HEK293T (cell line): ENCODE measurements around the gene SF3B2.

Experiments
- CTCF ChIA-PET: fragments of 350-600 bp; formaldehyde crosslinking; extraction: SDS; loops from one replicate; lab custom pipeline; 2021; ENCODE audit warnings: antibody characterized with exemption, inconsistent platforms; lab: Yijun Ruan, JAX
- POLR2A ChIA-PET: fragments of 350-600 bp; formaldehyde crosslinking; extraction: SDS; loops from one replicate; lab custom pipeline; 2020; ENCODE audit warnings: antibody characterized with exemption, inconsistent platforms; lab: Yijun Ruan, JAX
- DNase-seq: peaks from one replicate; pipeline ENCODE4 v3.0.0; 2012; ENCODE audit warnings: mixed read lengths; ENCODE audit errors: extremely low spot score
- ARNT ChIP-seq: fragments of 450-650 bp; IDR thresholded peaks from 2 replicates; pipeline ENCODE4 v1.6.1; 2017; ENCODE audit warnings: mild to moderate bottlenecking
- BHLHE40 ChIP-seq: fragments of 450-650 bp; IDR thresholded peaks from 2 replicates; pipeline ENCODE4 v1.6.1; 2016; ENCODE audit warnings: mild to moderate bottlenecking, moderate library complexity, borderline replicate concordance
- CTBP1 ChIP-seq: fragments of 450-650 bp; IDR thresholded peaks from 2 replicates; pipeline ENCODE4 v1.6.1; 2016; ENCODE audit warnings: borderline replicate concordance
- ELF4 ChIP-seq: fragments of 450-650 bp; IDR thresholded peaks from 2 replicates; pipeline ENCODE4 v1.6.1; 2017; ENCODE audit warnings: antibody characterized with exemption
- FOXA1 ChIP-seq: fragments of 450-650 bp; IDR thresholded peaks from 2 replicates; pipeline ENCODE4 v1.6.1; 2016; ENCODE audit warnings: mild to moderate bottlenecking
- FOXK2 ChIP-seq: fragments of 450-650 bp; IDR thresholded peaks from 2 replicates; pipeline ENCODE4 v1.6.1; 2016; ENCODE audit warnings: mild to moderate bottlenecking
- FOXM1 ChIP-seq: fragments of 450-650 bp; IDR thresholded peaks from 2 replicates; pipeline ENCODE4 v1.6.1; 2017; ENCODE audit warnings: mild to moderate bottlenecking, borderline replicate concordance
- HDGF ChIP-seq: fragments of 450-650 bp; IDR thresholded peaks from 2 replicates; pipeline ENCODE4 v1.6.1; 2017; ENCODE audit warnings: antibody characterized with exemption, borderline replicate concordance
- L3MBTL2 ChIP-seq: fragments of 450-650 bp; conservative IDR thresholded peaks from 2 replicates; pipeline ENCODE4 v1.6.1; 2016; ENCODE audit warnings: mild to moderate bottlenecking
- LEF1 ChIP-seq: fragments of 450-650 bp; IDR thresholded peaks from 2 replicates; pipeline ENCODE4 v1.6.1; 2017; ENCODE audit warnings: mild to moderate bottlenecking, borderline replicate concordance
- NFRKB ChIP-seq: fragments of 450-650 bp; IDR thresholded peaks from 2 replicates; pipeline ENCODE4 v1.6.1; 2016; ENCODE audit warnings: mild to moderate bottlenecking, moderate library complexity
- SP1 ChIP-seq: fragments of 450-650 bp; IDR thresholded peaks from 2 replicates; pipeline ENCODE4 v1.6.1; 2017
- SUZ12 ChIP-seq: fragments of 450-650 bp; IDR thresholded peaks from 2 replicates; pipeline ENCODE4 v1.6.1; 2016; ENCODE audit warnings: mild to moderate bottlenecking
- TARDBP ChIP-seq: fragments of 450-650 bp; IDR thresholded peaks from 2 replicates; pipeline ENCODE4 v1.6.1; 2016
- ZNF384 ChIP-seq: fragments of 450-650 bp; IDR thresholded peaks from 2 replicates; pipeline ENCODE4 v1.6.1; 2016
- TF ChIP-seq, protein P1 (sequence below): fragments of 450-650 bp; IDR thresholded peaks from 2 replicates; pipeline ENCODE4 v1.6.1; 2016

SF3B2 gene

GRCh38 chr11:66015454-66015881 lies 36.7 kb upstream of the SF3B2 start:
- POLR2A ChIA-PET = interaction anchor here (1.4 kb wide), 1 partner anchor 125 kb away, joined by 3 read pairs; the partner anchor contains the start of gene CCDC85B
- TF ChIP-seq ELF4 = no peak
- CTCF ChIA-PET = no interaction called here
- no peak for DNase-seq

DNA sequence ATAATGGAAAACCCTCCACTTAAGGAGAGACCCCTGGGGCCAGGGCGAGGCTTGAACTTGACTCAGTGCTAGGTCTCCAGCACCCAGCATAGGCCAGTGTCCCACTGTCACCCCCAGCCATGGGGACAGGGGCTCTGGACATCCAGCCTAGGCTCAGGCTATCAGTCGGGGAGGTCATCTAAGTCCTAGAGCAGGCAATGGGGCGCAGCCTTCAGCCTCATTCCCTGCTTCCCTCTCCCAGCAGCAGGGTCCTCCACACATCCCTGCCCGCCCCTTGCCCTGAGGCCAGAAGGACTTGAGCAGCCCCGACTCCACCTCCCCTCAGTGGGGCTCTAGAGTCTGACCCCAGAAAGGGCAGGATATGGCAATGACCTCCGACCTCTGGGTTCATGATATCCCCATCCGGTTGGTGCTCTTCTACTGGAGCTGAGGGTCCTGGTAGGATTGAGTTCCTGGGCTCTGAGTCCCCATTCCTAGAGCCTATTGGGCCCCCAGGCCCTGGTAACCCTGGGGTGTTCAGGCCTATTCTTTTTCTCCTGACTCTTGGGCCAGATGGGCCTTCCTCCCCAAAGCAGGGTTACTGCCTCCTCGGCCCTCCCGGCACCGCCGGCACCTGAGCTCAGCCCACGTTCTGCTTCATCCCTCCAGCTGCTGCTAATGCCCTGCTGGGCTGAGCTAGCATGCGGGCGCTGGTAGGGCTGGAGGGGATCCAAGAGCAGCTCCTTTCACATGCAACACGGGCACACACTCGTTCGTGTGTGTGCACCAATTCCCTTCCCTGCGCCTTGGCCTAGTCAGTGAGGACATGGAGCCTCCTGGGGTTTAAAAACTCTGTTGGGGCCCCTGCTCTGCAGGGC lies 36.0 kb upstream of the SF3B2 start:
- DNase-seq = no peak
- ChIA-PET POLR2A (interaction anchor here (0.7 to 1.4 kb wide), 2 partner anchors 36 to 125 kb away, joined by 3 read pairs; partner anchors contain the start of genes CCDC85B and SF3B2), CTCF (no interaction called here)
- no peak for TF ChIP-seq ARNT
- TF ChIP-seq, protein P1, sequence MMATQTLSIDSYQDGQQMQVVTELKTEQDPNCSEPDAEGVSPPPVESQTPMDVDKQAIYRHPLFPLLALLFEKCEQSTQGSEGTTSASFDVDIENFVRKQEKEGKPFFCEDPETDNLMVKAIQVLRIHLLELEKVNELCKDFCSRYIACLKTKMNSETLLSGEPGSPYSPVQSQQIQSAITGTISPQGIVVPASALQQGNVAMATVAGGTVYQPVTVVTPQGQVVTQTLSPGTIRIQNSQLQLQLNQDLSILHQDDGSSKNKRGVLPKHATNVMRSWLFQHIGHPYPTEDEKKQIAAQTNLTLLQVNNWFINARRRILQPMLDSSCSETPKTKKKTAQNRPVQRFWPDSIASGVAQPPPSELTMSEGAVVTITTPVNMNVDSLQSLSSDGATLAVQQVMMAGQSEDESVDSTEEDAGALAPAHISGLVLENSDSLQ = no peak
- no peak for TF ChIP-seq ZNF384
- no peak for TF ChIP-seq LEF1
- TF ChIP-seq CTBP1 = no peak
- no peak for TF ChIP-seq ELF4
- TF ChIP-seq TARDBP = no peak
- no peak for TF ChIP-seq FOXM1
- TF ChIP-seq HDGF = no peak
- no peak for TF ChIP-seq BHLHE40
- TF ChIP-seq FOXA1 = no peak
- TF ChIP-seq FOXK2 = no peak
- TF ChIP-seq SUZ12 = no peak
- no peak for TF ChIP-seq SP1
- no peak for TF ChIP-seq NFRKB
- TF ChIP-seq L3MBTL2 = no peak

DNA sequence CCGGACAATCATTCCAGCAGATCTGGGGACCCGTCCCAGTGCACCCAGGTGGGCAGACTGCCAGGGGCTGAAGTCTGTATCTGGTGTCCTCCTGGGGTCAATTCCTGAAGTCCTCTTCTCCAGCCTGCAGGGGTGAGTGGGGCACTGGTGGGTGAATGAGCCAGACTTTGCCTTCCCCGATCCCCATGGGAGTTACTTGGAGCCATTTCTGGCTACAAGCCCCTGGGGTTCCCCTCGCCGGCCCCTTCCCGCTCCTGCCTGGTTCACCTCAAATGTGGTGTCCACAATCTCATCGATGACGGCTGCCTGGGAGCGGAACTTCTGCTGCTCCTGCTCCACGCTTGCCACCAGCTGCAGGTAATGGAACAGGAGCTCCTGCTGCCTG lies 35.4 kb upstream of the SF3B2 start:
- no peak for DNase-seq
- CTCF ChIA-PET = no interaction called here
- TF ChIP-seq NFRKB (no peak), HDGF (no peak), SP1 (no peak), L3MBTL2 (no peak), TARDBP (no peak)
- TF ChIP-seq, protein P1 = no peak
- POLR2A ChIA-PET = interaction anchor here (0.7 kb wide), 1 partner anchor 35 kb away, joined by 3 read pairs; the partner anchor contains the start of gene SF3B2

- DNase-seq = no peak
- TF ChIP-seq SUZ12 = no peak
- TF ChIP-seq NFRKB = no peak
- no peak for TF ChIP-seq LEF1
- TF ChIP-seq FOXM1 = no peak
- no peak for TF ChIP-seq L3MBTL2
- TF ChIP-seq HDGF = no peak
- TF ChIP-seq ELF4 = no peak
- no peak for TF ChIP-seq BHLHE40
- no peak for TF ChIP-seq FOXA1
- no peak for TF ChIP-seq ZNF384
- TF ChIP-seq FOXK2 = no peak
- TF ChIP-seq ARNT = no peak
- TF ChIP-seq TARDBP = no peak
- POLR2A ChIA-PET = interaction anchor here (1.2 kb wide), 1 partner anchor 35 kb away, joined by 4 read pairs; the partner anchor contains the start of gene SF3B2
- CTCF ChIA-PET = interaction anchor here (0.7 kb wide), 2 partner anchors 14 to 57 kb away, joined by 3 to 5 read pairs; no protein-coding TSS in a partner anchor
Observed at GRCh38 chr11:66017321-66017720, 34.8 kb upstream of the SF3B2 start.

DNA sequence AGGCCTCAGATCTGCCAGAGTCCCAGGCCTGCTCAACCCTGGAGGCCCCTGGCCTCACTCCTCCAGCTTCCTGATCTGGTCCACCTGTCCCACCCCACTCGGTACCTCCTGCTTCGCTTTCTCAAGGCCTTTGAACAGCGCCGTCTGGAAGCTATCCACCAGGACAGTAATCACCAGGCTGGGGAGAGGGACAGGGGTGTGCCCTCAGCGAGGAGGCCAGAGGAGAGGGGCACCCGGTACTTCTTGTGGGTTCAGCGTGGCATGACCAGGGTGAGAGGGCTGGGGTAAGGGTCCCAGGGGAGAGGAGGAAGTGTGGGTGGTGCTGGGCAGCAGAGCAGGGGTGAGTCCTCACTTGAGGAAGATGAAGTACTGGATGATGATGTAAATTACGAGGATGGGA lies 32.0 kb upstream of the SF3B2 start:
- ChIA-PET CTCF (no interaction called here), POLR2A (no interaction called here)
- no peak for DNase-seq
- TF ChIP-seq SUZ12 (no peak), FOXK2 (no peak), HDGF (no peak), L3MBTL2 (no peak), TARDBP (no peak), BHLHE40 (no peak), NFRKB (no peak), FOXA1 (no peak), CTBP1 (no peak), SP1 (no peak), FOXM1 (no peak), ARNT (no peak), LEF1 (no peak), ELF4 (no peak), ZNF384 (no peak)
- TF ChIP-seq, protein P1 = no peak
